HG03135 (cell line): ENCODE results near the gene ADCY10.

Source experiments
- ATAC-seq: cut with Tn5 transposase; IDR thresholded peaks from one replicate; pipeline ENCODE4 v1.9.1; 2021; ENCODE audit warnings: mild to moderate bottlenecking, moderate library complexity; ENCODE audit not compliant: unreplicated experiment

Gene ADCY10

DNA sequence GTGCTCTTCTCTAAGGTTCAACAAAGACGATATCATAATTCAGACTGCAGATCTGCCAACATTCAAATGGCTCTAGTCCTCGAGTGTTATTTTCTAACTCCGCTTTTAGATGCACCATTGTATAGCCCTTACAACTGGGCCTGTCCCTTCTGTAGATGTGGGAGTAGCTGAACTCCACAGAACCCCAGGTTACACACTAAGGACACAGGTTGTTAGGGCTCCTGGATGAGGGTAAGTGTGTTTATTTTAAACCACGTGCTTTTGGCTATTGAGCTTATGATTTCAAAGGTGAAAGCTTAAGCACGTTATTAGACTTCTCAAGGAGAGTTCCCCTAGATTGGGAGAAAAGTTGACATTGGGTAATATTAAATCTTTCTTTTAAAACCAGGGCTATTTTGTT is 127.4 kb downstream of the ADCY10 start:
- no peak for ATAC-seq

DNA sequence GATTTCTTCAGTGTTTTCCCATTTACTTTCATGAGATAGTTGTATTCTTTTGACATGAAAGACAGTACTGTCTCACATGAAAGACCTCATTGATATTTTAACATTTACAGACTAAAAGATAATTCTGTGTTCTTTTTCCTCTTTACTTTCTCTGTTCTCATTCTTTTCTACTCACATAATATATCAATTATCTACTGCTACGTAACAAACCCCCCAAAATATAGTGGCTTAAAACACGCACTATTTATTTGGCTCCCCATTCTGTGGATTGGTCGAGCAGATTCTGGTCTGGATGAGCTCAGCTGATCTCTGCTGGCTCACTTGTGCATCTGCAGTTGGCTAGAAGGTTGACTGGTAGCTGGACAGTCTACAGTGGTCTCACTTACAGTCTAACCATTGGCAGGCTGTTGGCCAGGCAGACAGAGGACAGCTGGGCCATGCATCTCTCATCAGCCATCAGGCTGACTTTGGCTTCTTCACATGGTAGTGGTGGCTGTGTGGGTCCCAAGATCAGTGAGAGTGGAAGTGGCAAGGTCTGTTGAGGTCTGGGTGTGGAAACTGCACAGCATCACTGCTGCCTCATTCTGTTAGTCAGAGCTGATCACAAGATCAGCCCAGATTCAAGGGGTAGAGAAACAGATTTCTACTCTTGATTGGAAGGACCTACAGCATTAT is 128.9 kb downstream of the ADCY10 start:
- ATAC-seq: no peak

GRCh38 chr1:167782946-167783345 is 131.0 kb downstream of the ADCY10 start:
- ATAC-seq: no peak

DNA sequence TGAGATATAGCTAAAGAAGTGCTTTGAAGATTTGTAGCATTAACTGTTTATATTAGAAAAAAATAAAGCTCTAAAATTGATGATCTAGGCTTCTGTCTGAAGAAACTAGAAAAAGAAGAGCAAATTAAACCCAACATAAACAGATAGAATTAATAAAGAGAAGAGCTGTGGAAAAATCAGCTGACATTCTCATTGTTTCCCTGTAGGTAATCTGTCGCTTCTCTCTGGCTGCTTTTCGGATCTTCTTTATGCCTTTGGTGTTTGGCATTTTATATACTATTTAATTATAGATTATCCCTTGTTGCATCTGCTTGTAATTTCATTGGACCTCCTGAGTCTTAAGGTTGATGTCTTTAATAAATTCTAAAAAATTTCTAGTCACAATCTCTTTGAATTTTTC is 132.4 kb downstream of the ADCY10 start:
- ATAC-seq: no peak

DNA sequence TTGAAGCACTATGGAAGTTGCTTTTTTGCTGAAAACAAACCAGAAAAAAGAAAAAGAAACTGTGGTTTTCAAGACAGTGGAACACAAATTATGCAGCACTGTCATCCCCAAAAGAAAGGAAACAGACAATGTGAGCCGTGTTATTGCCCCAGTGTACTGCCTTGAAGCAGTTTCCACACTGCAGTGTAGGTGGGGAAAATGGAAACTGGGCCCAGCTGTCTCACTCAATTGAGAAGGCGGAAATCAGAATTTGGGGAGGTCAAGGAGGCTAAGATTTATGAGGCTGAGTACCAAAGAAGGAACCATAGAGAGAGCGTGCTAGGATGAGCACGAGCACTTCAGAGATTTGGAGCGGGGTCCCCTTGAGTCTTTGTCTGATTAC is 136.7 kb downstream of the ADCY10 start:
- no peak for ATAC-seq

- ATAC-seq: no peak
Observed at GRCh38 chr1:167776616-167777268, 137.2 kb downstream of the ADCY10 start.

GRCh38 chr1:167776151-167776550 is 137.8 kb downstream of the ADCY10 start:
- ATAC-seq: no peak

DNA sequence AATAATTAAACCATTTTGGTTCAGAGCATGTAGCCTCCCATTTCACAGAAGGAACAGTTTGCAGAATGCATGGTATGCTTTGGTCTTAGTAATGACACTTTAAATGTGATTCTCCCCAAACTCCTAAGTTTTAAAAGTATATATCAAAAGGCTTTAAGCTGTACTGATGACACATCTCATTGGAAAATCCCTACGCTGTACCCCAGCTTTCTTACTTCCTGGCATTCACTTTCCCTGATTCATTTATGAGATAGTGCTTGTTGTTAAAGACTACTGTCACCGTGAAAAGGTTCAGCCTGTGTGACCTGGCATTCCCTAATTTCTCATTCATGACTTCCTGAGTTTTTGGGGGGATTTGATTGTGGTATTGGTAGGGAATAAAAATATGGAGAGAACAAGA is 138.8 kb downstream of the ADCY10 start:
- no peak for ATAC-seq

- no peak for ATAC-seq
Observed at GRCh38 chr1:167774710-167775109, 139.2 kb downstream of the ADCY10 start.

- no peak for ATAC-seq
Observed at GRCh38 chr1:167773516-167773915, 140.4 kb downstream of the ADCY10 start.

DNA sequence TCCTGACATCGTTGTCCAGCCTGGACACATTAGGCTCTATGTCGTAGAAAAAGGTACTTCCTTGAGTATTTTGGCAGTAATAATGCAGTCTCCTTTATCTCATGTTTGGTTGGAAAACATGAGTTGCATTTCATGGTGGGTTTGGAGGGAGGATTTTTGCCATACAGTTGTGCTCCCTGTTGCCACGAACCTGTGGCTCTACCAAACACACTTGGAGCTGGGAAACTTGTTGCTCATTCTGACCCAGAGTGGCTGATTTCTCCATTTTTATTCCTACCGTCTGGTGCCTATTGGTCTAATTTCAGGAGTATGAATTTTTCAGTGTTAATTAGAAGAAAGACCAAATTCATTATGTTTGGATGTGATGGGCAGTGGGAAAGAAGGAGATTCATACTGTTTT is 141.5 kb downstream of the ADCY10 start:
- no peak for ATAC-seq

DNA sequence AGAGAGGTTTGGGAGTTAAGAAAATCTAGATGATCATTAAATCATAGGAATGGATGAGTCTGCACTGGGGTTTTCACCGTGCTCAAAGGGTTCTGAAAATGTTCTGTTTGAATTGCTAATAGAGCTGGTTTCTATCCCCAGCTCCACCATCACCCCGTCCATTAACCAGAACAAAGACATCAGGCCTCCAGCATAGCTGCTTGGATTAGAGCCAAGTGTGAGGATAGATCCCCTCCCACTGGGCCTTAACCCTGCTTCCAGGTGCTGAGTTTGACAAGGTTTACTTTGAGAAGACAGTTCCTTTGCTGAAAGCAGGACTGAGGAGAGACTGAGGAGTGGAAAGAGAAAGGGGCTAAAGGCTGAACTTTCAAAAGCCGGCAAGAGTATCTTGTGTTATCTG is 143.8 kb downstream of the ADCY10 start:
- ATAC-seq: no peak

DNA sequence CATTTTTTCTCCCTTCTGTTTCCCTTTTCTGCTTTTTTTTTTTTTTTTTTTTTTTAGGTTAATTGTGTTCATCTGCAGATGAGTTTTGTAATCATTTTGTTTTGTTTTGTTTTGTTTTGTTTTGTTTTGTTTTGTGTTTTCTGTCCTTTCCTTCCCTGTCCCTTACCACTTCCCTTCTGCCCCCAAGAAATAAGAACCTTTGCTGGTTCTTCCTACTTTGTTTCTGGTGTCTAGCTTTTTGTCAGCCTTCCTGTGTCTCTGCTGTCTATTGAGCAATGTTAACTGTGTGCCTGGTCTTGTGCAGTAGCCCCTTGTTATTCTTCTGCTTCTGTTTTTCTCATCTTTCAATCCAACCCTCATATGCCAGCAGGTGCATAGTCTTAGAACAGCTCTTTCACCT is 146.2 kb downstream of the ADCY10 start:
- no peak for ATAC-seq

- ATAC-seq: no peak
Observed at GRCh38 chr1:167766538-167766937, 147.4 kb downstream of the ADCY10 start.

GRCh38 chr1:167765496-167765895 is 148.4 kb downstream of the ADCY10 start:
- ATAC-seq: no peak

DNA sequence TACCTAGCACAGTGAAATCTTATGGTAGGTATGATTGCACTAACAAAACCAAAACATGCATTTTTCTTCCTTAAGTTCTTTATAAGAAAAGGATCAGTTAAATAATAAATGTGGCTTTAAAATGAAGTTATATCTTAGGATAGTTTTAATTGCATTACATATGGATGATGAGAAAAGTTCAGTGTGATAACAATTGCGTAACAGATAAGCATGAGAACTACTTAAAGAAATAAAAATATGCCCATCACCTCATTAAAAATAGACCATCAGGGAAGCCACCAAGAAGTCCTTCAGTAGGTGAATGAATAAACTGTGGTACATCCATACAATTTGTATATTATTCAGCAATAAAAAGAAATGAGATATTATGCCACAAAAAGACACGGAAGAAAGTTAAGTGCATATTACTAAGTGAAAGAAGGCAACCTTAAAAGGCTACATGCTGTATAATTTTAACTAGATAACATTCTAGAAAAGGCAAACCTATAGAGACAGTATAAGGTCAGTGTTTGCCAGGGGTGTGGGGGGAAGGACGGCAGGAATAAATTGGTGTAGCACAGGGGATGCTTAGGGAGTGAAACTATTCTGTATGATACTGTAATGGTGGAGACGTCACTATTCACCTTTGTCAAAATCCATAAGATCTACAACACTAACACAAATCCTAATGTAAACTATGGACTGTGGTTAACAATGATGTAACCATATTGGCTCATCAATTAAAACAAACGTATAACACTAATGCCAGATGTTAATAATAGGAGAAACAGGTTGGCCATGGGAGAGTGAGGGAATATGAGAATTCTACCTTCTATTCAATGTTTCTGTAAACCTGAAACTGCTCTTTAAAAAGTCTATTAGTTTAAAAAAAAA is 149.2 kb downstream of the ADCY10 start:
- no peak for ATAC-seq

DNA sequence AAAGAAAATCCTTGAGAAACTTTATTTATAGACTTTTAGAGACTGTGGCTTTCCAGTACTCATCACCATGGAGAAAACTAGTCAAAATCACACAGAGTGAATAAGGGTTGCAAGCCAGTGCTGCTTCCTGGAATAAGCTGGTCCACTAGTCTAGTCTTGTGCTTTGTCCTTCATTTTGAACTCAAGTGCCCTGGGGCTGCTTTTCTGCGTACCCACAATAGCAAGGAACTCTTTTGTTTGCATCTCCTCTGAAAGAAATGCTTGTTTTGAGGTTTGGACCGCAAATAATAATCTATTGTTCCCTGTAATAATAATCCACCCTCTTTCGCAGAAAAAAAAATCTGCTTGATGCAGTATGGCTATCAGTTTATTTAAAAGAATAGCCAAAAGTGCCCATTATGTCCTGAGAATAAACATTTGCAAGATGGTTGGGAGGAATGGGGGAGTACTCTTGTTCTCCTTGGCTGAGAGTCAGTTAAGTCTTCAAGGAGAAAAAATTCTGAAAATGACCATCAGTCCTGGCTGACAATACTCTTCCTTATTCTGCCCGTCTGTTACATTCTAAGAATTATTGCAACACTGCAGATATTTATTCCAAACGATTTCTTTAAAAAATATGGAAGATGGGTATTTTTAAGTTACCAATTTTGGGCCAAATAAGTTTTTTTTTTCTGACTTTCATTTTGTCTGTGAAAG is 150.3 kb downstream of the ADCY10 start:
- ATAC-seq: no peak

DNA sequence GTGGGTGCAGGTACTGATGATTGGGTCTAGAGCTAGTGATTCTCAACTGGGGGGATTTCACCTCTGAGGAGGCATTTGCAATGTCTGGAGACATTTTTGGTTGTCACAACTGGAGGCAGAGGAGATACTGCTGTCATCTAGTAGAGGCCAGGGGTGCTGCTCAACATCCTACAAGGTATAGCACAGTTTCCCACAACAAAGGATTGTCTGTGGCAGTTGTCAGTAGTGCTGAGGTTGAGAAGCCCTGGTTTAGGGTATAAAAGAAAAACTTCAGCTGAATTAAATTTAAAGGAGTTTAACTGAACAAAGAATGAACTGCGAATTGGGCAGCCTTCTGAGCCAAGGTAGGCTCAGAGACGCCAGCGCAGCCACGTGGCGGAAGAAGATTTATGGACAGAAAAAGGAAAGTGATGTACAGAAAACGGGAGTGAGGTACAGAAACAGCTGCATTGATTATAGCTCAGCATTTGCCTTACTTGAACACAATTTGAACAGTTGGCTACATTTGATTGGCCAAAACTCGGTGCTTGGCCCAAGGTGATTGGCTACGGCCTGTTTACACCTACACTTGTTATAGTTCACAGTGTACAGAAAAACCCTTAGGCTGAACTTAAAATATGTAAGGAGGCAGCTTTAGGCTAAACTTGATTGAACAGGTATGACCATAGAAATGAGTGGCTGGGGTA is 151.7 kb downstream of the ADCY10 start:
- ATAC-seq: no peak

DNA sequence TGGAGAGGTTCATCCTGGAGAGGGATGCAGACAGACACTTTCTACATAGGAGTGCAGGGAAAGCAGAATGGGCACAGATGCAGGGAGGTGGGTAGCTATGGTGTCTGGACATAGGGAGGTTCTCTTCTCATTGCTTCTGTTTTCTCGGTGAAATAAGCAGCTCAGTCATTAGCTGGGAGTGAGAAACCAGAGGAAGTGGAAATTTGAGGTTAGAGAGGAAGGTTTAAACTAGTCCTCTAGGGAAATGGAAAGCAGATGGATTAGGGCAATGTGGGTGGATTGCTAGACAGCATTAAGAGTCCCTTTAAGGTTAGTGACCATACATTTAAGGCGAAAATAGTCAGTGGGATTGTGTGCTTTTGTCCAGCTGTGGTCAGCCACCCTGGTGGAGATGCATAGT is 152.5 kb downstream of the ADCY10 start:
- no peak for ATAC-seq
